Measurements from ENCODE around the gene FERMT2.
"Not testable (repeated sequence)": the region's sequence is repeated elsewhere in the genome, so short reads cannot be mapped to it uniquely, and the experiment has no call there.

Gene FERMT2

DNA sequence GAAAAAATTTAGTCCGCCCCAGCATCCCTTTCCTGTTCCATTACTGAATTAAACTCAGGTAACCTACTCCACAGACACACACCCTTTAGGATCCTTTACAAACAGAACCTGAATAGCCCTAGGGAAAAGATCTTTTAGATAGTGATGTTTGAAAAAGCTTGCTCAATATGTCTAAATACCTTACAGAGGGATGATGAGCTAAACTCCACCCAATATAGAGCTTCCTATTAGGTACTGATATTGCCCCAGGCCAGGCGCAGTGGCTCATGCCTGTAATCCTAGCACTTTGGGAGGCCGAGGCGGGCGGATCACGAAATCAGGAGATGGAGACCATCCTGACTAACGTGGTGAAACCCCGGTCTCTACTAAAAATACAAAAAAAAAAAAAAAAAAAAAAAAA, 50.1 kb downstream of the FERMT2 start:
- no peak for DNase-seq (ENCODE audit: low read depth)

DNA sequence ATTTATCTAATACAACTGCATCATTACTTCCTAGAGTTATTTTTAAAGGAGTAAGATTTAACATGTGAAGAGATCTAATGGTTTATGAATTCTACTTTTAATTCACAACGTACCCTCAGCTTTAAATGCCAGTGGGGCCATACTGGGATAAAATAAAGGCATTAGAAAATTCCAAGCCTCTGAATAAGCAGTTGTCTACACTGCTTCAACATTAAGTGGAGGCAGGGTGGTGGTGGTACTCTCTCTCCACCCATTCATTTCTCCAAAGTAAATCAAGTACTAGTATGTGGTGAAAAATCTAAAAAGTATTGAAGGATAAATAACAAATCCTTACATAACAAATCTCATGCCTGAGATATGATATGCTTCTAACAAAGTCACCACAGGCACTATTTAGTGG, 52.4 kb downstream of the FERMT2 start:
- DNase-seq (ENCODE audit: low read depth) = no peak

DNA sequence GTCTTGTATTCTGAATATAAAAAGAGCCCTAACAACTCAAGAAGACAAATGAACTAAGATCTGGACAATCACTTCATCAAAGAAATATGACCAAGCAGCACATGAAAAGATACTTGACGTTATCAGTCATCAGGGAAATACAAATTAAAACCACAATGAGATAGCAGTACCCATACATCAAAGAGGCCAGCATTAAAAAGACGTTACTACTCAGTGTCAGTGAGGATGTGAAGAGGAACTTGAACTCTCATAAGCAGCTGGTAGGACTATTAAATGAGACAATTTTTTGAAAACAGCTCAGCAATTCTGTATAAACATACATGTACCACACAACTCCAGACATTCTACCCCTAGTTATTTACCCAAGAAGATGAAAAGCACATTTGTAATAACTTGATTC, 55.9 kb downstream of the FERMT2 start:
- DNase-seq (ENCODE audit: low read depth) = no peak

DNA sequence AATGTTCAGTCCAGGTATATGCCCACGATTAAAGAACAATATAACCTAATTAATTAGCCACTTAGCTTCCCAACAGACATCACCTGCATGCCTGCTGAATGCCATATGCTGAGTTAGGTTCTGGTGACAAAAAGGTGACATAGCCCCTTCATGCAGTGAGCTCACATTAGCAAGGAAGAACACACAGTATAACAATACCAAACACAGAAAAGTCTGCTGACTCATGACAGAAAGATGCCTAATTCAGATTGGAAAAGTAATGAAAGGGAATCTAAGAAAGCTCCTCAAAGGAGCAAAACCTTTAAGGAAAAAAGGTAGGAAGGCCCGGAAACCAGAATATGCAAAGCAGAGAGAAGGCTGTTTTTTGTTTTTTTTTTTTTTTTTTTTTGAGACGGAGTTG, 59.0 kb downstream of the FERMT2 start:
- no peak for DNase-seq (ENCODE audit: low read depth)

DNA sequence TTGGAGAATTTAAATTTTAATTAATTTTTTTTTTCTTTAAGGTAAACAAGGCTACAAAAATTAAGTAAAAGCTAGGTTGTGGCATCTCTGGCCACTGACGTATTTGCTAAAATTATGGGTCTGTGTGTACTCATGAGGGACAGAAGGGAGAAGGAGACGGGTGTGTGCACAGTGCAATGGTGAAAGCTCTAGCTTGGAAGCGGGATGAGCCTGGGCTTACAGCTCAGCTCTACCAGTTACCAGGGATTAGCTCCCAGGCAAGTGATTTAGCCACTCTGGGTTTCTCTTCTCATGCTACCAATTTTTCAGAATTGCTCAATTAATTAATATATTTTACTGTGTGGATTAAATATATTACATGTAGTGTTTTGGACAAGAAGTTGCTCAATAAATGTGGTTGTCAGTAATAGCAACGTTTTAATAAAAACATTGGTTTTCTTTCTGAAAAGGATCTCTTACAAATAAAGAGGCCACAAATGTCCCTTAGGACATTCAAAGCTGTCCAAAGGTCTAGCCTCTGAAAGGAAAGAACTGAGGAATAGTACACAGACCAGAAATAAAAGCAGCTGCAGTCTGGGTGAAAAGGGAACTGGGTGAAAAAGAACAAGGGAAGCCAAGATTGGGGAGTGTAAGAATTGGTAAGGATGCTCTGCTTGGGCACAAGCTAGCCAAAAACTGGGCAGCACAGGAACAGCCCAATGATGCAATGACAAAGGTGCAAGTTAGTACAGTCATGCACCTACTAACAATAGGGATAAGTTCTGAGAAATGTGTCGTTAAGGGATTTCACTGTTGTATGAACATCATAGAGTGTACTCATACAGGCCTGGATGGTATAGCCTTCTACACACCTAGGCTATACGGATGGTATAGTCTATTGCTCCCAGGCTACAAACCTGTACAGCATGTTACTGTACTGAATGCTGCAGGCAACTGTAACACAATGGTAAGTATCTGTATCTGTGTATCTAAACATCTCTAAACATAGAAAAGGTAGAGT, 61.7 kb downstream of the FERMT2 start:
- DNase-seq (ENCODE audit: low read depth) = no peak

DNA sequence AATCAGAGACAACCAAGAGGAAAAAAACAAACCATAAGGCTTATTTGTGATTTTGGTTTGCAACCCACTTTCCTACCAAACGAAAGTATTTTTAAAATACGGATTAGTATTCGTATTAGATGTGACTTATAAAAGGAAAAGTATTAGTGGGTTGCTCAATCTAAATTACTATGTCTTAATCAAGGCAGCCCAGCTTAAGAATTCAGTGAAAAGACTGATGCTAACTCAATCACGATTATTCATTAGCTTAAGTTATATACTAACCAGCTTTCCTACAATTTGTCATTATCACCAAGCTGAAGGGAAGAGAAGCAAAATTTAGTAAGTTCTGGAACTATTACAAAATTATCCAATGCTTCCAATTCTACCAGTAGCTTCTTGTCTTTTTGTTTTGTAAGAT, 62.7 kb downstream of the FERMT2 start:
- no peak for DNase-seq (ENCODE audit: low read depth)

DNA sequence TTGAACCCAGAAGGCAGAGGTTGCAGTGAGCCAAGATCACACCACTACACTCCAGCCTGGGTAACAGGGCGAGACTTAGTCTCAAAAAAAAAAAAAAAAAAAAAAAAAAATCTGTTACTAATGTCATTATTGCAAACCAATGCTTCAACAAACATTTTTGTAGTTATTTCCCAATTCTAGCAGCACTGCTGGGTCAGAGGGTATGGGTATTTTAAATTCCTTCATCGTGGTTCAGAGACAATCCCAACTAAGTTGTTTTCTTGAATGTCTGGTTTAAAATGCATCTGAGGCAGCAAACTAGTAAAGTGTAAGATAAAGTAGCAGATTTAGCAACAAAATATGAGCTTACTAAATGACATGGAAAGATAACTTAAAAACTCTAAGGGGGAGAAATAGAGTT, 65.6 kb downstream of the FERMT2 start:
- no peak for DNase-seq (ENCODE audit: low read depth)

DNA sequence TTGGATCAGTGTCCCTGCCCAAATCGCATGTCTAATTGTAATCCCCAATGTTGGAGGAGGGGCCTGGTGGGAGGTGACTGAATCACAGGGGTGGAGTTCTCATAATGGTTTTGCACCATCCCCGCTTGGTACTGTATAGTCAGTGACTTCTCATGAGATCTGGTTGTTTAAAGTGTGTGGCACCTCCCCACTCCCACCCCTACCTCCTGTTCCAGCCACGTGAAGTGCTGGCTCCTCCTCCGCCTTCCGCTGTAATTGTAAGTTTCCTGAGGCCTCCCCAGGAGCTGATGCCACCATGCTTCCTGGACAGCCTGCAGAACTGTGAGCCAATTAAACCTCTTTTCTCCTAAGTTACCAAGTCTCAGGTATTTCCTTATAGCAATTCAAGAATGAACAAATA, 67.2 kb downstream of the FERMT2 start:
- DNase-seq (ENCODE audit: low read depth) = no peak

DNA sequence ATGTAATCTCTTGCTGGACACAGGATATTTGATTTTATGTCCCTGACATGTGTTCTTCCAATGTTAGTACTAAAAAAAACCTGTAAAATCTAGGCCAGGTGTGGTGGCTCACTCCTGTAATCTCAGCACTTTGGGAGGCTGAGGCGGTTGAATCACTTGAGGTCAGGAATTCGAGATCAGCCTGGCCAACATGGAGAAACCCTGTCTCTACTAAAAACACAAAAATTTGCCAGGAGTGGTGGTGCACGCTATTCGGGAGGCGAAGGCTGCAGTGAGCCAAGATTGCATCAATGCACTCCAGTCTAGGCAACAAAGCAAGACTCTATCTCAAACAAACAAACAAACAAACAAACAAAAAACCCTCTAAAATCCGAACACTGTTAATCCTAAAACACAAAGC, 68.0 kb downstream of the FERMT2 start:
- DNase-seq (ENCODE audit: low read depth) = no peak

DNA sequence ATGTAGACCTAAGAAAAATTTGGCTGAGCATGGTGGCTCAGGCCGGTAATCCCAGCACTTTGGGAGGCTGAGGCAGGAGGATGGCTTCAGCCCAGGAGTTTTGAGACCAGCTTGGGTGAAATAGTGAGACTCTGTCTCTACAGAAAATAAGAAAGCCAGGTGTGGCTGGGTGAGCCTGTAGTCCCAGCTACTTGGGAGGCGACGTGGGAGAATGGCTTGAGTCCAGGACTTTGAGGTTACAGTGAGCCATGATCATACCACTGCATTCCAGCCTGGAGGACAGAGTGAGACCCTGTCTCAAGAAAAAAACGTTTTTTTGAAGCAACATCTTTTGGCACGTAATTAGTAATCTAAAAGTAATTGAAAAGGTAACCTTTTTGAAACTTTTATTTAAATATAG, 70.9 kb downstream of the FERMT2 start:
- no peak for DNase-seq (ENCODE audit: low read depth)

DNA sequence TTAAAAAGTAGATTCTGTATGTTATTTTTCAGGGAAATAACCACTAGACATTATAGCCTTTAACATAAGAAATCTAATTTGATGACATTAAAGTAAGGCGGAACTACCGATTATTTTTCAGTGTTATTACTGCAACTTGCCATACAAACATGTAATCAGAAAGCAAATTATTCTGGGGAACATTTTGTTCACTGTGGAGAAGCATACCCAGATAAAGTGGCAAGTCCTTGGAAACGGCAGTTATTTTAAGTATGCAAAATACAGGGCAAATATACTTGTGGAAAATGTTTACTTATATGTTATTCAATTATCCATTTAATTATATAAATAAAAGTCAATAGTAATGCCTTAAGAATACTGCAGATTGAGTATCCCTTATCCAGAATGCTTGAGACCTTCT, 71.9 kb downstream of the FERMT2 start:
- no peak for DNase-seq (ENCODE audit: low read depth)

DNA sequence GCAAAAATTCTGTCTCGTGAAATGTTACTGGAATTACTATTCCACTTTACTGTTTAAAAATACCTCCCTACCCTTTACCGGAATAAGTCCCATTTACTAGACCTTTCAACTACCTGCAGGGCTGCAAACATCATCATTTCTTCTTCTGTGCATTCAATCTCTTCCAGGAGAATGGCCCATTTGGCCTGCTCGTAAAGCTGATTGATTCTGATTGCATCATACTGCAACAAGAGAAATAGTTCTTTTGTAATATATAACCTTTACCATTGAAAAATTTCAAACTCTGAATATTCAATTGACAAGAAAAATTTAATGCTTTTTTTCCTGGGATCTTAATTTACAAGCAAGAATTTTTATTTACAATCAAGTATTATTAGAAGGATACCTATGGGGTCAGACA, 72.4 kb downstream of the FERMT2 start:
- no peak for DNase-seq (ENCODE audit: low read depth)

DNA sequence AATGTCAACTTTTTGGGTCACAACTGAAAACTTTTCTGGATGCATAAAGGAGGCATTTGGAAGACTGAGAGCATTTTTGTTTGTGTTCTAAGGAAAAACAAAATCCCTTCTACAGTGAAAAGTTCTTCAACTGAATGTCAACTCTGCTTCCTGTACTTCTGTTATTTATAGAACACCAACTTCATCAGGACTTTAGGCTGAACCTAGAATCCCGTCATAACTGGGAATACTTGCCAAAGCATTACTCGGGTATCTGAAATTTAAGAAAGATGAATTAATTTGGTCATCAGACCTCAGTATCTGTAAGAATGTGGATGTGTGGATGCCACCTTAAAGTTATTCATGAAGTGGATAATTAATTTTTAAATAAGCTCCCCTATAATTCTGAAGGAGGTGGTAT, 73.2 kb downstream of the FERMT2 start:
- no peak for DNase-seq (ENCODE audit: low read depth)

DNA sequence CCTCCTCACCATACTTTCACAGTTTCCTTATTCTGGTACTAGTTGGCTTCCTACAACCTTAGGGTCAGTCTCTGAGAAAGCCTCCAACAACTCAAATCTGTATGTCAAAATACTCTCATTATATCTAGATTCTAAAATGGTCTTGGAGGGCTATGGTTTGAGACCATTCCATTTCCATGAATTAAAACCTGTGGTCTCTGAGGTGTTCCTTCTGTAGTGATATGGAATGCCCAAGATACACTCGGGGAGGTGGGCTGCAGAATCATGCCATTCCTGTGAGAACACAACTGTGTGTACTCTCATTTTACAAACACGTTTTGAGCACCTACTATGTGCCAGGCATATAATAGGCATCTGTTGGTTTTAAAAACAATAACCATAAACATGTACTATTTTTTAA, 74.0 kb downstream of the FERMT2 start:
- no peak for DNase-seq (ENCODE audit: low read depth)

DNA sequence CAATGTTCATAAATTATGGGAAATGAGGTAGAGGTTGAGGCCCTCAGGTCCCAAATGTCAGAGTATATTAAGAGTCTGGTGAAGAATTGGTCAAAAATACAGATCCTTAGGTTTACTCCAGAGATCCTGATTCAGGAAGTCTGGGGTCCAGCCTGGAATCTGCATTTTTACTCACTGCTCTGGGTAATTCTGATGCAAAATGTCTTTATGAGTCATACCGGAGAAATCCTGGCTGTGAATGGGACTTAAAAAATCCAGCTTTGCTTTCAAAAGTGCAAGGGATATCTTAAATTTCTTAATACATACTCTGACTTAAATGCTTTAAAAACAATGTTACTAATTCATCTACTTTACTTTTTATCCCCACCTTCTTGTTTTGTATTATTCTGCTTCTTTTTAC, 74.5 kb downstream of the FERMT2 start:
- no peak for DNase-seq (ENCODE audit: low read depth)

DNA sequence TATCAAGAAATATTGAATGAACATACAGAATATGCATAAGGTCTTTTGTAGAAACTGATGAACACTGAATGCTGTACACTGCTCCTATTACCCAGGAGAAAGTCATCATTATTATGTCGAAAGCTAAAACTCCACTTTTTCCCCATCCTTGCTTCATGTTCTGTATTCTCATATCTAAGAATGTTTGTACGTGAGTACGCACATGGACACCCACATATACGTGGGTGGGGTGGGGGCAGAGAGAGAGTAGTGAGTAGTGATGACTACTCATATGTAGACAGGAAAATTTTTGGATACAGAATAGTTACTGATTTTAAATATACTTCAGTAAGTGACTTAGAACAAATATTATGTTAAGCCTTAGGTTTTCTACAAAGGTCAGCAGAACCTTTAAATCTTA, 75.1 kb downstream of the FERMT2 start:
- DNase-seq (ENCODE audit: low read depth) = no peak

DNA sequence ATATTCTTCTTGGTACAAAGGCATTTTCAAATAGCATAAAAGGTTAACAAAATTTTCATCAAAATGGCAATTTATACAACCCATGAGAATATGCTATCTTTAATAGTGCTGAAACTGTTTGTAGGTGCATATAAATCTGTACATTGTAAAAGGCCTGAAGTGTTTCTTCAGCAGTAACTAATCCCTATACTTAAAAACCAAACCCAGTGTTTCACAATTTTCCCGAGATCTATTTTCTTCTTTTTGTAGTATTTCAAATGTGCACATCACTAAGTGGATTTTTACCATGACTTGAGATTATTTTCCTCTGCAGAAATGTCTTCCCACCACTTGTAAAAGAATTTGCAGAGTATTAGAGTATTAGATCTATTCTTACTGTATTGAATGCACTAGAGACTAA, 76.5 kb downstream of the FERMT2 start:
- no peak for DNase-seq (ENCODE audit: low read depth)

DNA sequence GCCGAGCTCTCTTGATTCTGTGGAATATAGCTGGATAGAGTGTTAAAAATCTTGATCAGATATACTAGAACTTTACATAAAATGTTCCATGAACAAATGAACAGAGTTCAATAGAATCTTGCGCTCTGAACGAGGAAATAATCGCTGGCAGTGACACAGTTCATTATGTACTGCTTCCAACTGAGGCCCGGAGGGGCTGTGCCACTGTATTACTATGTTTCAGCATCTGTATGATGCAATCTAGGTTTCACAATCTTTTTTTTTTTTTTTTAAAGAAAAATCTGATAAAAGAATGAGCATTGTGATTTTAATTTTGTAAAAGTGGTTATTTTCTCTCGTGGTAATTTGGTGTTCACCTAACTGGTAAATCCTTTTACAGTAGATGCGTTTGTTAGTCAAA, 77.2 kb downstream of the FERMT2 start:
- no peak for DNase-seq (ENCODE audit: low read depth)

DNA sequence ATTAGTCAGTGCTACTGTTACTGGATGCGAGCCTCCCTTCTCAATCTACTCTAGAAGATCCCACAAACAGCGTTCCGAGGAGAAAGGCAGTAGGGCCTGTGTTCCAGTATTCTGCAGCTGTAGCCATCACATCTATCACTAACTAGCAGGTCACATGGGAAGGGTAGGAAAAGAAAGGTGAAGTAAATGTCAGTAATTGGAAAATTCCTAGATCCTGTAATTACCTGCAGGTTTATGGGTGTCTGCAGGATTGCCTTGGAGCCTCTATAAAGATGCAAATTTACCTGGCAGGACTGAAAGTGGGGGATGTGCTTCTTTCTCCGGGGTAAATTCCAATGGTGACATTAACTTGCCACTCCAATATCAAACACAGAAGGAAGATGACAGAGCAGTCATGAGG, 77.8 kb downstream of the FERMT2 start:
- DNase-seq (ENCODE audit: low read depth) = no peak

DNA sequence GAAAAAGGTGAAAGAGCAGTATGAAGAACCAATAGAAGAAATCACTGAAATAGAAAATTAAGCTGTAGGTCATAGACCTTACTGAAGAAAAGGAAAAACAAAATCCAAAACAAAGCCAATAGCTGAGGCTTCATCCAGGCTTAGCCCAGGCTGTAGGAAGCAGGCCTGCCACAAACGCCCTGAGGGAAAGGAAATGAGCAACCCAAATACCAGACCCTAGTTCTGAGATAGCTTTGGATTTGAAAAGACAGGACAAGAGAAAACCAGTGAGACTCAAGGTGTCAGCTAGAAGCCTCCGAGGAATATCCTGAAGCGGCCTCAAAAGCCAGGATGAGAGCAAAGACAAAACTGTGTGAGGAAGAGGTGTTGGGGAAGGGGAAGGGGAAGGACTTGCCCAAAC, 79.2 kb downstream of the FERMT2 start:
- DNase-seq (ENCODE audit: low read depth) = no peak

DNA sequence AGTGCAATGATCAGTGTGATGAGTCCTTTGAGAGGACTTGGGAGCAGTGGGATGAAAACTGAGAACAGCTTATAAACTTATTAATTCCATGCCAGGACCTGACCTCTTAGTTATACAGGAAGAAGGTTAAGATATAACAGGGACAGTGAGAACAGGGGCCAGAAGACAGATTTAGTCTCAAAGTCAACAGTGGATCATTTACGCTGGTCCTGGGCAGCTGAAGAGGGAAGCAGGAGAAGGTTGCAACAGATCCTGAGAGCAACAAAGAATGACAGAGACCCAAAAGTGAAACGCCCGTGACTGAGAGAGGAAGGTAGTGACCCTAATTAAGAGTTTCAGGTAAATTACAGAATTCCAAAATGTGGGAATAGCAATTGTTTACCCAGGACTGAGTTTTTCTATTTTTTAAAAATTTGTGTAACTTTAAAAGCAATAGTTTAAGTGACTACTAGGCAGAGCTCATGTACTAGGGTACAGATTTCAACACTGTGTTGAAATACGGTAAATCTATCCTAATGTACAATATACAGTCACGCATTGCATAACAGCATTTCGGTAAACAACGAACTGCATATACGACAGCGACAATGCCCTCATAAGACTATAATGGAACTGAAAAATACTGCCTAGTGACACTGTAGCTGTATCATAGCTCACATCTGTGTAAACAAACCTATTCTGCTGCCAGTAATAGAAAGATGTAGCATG, 81.8 kb downstream of the FERMT2 start:
- DNase-seq (ENCODE audit: low read depth) = no peak

DNA sequence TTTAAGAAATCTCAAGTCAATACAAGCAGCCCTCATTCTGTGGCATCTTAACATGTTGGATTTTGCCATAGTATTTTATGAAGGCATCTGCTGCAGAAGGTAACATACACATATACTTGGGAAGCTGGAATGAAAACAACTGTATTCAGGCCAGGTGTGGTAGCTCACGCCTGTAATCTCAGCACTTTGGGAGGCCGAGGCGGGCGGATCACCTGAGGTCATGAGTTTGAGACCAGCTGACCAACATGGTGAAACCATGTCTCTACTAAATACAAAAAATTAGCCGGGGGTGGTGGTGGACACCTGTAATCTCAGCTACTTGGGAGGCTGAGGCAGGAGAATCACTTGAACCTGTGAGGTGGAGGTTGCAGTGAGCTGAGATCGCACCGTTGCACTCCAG, 86.0 kb downstream of the FERMT2 start:
- not testable (repeated sequence) for DNase-seq (ENCODE audit: low read depth)

DNA sequence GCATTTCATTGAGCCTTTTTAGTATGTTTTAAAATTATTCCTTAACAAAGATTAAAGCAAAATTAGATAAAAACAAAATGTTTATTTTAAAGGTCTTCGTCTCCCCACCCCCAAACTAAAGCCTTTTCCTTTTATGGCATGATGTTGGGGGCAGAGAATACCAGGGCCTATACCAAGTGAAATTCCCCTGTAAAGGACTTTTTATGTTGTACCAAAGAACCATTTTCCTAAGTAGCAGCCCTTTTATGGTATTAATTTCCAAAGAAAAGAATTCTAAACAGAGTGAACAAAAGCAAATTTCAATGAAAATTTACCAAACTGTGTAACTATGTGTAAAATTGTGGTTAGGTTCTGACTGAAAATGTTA, 87.5 kb downstream of the FERMT2 start:
- no peak for DNase-seq (ENCODE audit: low read depth)
